Measurements from ENCODE around the gene DCLK2. TPM values are rescaled to one million over a fixed set of nuclear protein-coding genes. Genes with fewer than 3 reads are reported as not detected.

DCLK2 gene
- total and polyA plus RNA-seq, 2 of the 4 experiments (the other 2 are of a cell fraction): 11.3 to 15.5 TPM

DNA sequence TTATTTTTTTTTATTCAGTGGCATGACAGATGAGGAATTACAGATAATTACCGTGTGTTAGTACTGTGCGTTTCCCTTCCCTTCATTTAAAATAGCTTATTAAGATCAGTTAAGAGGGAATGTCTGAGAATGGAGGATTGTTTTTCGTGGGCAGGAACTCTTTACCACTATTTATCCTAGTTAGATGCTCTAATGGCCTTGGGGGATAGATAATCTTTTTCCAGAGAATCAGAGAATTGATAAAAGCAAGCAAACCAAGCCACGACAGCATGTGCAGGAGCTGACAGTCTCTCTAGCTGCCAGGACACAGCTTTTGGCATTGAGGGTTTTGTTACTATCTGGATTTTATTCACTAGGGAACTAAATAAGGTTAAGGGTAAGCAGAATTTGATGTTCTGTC lies 128.7 kb downstream of the DCLK2 start:
- Histone ChIP-seq H3K4me2 (ENCODE audit: low read depth, low read length) (no peak overlapping the region), H3K36me3 (ENCODE audit: control insufficient read depth, insufficient read depth, low read length) (no peaks in the 10 kb centered on the region), H3K18ac (ENCODE audit: low read depth, low read length) (peak overlapping the region; percentile 28; the same call in 1 of the 2 replicates), H3K4me1 (ENCODE audit: control insufficient read depth, insufficient read depth, low read length) (peaks cover 3% of the 10 kb centered on the region), H3K14ac (replicated peaks; ENCODE audit: low read depth, low read length) (no peak overlapping the region), H3K23ac (ENCODE audit: low read depth, low read length) (no peak overlapping the region), H3K56ac (ENCODE audit: extremely low read depth, insufficient read depth, low read length) (no peak overlapping the region), H3K9ac (ENCODE audit: low read depth, low read length) (no peak overlapping the region), H3K27me3 (ENCODE audit: control insufficient read depth, insufficient read depth, low read length) (no peaks in the 10 kb centered on the region), H4K91ac (ENCODE audit: insufficient read depth, low read depth, low read length) (no peak overlapping the region), H2BK15ac (ENCODE audit: low read depth, low read length) (no peak overlapping the region), H3K27ac (ENCODE audit: insufficient read depth, low read length) (no peak overlapping the region), H3K9me1 (ENCODE audit: insufficient read depth, low read length) (no peaks in the 10 kb centered on the region), H3K4ac (ENCODE audit: low read depth, low read length) (no peak overlapping the region), H3K79me1 (ENCODE audit: low read depth in 1 of 2, low read length in 2 of 2) (peaks cover 9% of the 10 kb centered on the region in 2 experiments; a peak in 3 of 4 replicates), H3K9me3 (ENCODE audit: control insufficient read depth, insufficient read depth, low read length) (no peaks in the 10 kb centered on the region), H4K20me1 (ENCODE audit: insufficient read depth, low read length) (no peaks in the 10 kb centered on the region), H2BK120ac (ENCODE audit: low read depth, low read length) (no peak overlapping the region), H2AK5ac (ENCODE audit: low read depth, low read length) (no peak overlapping the region), H4K8ac (ENCODE audit: low read depth in 2 of 2, low read length in 2 of 2) (no peak overlapping the region), H2BK5ac (ENCODE audit: low read depth, low read length, poor library complexity, severe bottlenecking) (no peak overlapping the region), H3K4me3 (ENCODE audit: insufficient read depth, low read depth, low read length) (no peak overlapping the region), H2AK9ac (replicated peaks; ENCODE audit: low read depth, low read length, poor library complexity) (no peak overlapping the region), H2BK20ac (ENCODE audit: low read depth, low read length) (no peak overlapping the region), H2AFZ (replicated peaks; ENCODE audit: low read length, poor library complexity) (no peak overlapping the region), H4K5ac (ENCODE audit: low read depth, low read length) (peak overlapping the region; percentile 44; the same call in 1 of the 2 replicates)
- no peak for TF ChIP-seq RCOR1 (IDR thresholded peaks at IDR 0.05; ENCODE audit: insufficient replicate concordance, low read length)
- no peak for TF ChIP-seq BHLHE40 (IDR thresholded peaks at IDR 0.05; ENCODE audit: low read depth, low read length)
- TF ChIP-seq, protein P1, sequence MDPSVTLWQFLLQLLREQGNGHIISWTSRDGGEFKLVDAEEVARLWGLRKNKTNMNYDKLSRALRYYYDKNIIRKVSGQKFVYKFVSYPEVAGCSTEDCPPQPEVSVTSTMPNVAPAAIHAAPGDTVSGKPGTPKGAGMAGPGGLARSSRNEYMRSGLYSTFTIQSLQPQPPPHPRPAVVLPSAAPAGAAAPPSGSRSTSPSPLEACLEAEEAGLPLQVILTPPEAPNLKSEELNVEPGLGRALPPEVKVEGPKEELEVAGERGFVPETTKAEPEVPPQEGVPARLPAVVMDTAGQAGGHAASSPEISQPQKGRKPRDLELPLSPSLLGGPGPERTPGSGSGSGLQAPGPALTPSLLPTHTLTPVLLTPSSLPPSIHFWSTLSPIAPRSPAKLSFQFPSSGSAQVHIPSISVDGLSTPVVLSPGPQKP (IDR thresholded peaks at IDR 0.05; ENCODE audit: borderline replicate concordance, low read depth, low read length): no peak
- no peak for TF ChIP-seq CEBPB (IDR thresholded peaks at IDR 0.05; ENCODE audit: low read depth, low read length)
- TF ChIP-seq, protein P2, sequence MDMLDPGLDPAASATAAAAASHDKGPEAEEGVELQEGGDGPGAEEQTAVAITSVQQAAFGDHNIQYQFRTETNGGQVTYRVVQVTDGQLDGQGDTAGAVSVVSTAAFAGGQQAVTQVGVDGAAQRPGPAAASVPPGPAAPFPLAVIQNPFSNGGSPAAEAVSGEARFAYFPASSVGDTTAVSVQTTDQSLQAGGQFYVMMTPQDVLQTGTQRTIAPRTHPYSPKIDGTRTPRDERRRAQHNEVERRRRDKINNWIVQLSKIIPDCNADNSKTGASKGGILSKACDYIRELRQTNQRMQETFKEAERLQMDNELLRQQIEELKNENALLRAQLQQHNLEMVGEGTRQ (IDR thresholded peaks at IDR 0.05; ENCODE audit: low read depth, low read length): no peak
- no peak for TF ChIP-seq FOS (IDR thresholded peaks at IDR 0.05; ENCODE audit: low read depth, low read length)
- TF ChIP-seq CHD1 (IDR thresholded peaks at IDR 0.05; ENCODE audit: low read depth, low read length): no peak
- TF ChIP-seq RFX5 (IDR thresholded peaks at IDR 0.05; ENCODE audit: low read depth, low read length): no peak
- POLR2A ChIA-PET (ENCODE audit: unreplicated experiment): no interaction called here
- intact Hi-C loops (cut with micrococcal nuclease) (no loop called here), in situ Hi-C loops (cut with MboI; ENCODE audit: low sequenced_read_pairs) (no loop called here), dilution Hi-C loops (cut with HindIII; ENCODE audit: low sequenced_read_pairs, unreplicated experiment) (no loop called here)
- DNase-seq: no peak
- 50% methylated on average over 1 of the region's 4 CpGs; no CpG with 5 or more reads in 1 of the 2 experiments for WGBS, 2 experiments (ENCODE audit: extremely low coverage in 2 of 2, insufficient read length in 1 of 2)
- CTCF ChIA-PET: interaction anchor here (0.6 to 0.8 kb wide), 2 partner anchors 36 to 230 kb away, joined by 3 to 4 read pairs; no protein-coding TSS in a partner anchor
- BruUV-seq (replicated peaks): no TSS peak
- ATAC-seq (ENCODE audit: low read depth): no peak

Data from IMR-90 (cell line).